Esophagus muscularis mucosa (tissue), 3 donors: Measurements from ENCODE around the gene IFNGR1.
"Not testable (repeated sequence)": the region's sequence is repeated elsewhere in the genome, so short reads cannot be mapped to it uniquely, and the experiment has no call there.

ENCODE experiments used
- EP300 ChIP-seq: sonication (generic); formaldehyde crosslinking; IDR thresholded peaks from one replicate; pipeline ENCODE4 v1.6.1; 2017; ENCODE audit warnings: antibody characterized with exemption
- TF ChIP-seq, protein P1 (sequence below), 3 experiments: fragments of 200-600 bp in 2 of 3; fragments of 450-650 bp in 1 of 3; sonication (generic) in 2 of 3; IDR thresholded peaks; one replicate each; pipeline ENCODE4 v1.5.1; 2017 to 2019; ENCODE audit warnings: antibody characterized with exemption in 3 of 3, mild to moderate bottlenecking in 2 of 3, moderate library complexity in 1 of 3

DNA sequence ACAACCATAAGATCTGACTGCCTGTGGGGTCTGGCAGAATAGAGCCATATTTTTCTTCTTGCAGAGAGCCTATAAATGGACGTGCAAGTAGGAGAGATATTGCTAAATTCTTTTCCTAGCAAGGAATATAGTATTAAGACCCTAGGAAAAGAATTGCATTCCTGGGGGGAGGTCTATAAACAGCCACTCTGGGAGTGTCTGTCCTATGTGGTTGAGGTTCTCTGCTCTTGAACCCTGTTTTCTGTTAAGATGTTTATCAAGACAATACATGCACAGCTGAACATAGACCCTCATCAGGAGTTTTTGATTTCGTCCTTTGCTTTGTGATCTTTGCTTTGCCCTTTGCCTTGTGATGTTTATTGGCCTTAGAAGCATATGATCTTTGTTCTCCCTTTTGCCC lies 35.2 kb upstream of the IFNGR1 start:
- not testable (repeated sequence) for TF ChIP-seq EP300
- TF ChIP-seq, protein P1, sequence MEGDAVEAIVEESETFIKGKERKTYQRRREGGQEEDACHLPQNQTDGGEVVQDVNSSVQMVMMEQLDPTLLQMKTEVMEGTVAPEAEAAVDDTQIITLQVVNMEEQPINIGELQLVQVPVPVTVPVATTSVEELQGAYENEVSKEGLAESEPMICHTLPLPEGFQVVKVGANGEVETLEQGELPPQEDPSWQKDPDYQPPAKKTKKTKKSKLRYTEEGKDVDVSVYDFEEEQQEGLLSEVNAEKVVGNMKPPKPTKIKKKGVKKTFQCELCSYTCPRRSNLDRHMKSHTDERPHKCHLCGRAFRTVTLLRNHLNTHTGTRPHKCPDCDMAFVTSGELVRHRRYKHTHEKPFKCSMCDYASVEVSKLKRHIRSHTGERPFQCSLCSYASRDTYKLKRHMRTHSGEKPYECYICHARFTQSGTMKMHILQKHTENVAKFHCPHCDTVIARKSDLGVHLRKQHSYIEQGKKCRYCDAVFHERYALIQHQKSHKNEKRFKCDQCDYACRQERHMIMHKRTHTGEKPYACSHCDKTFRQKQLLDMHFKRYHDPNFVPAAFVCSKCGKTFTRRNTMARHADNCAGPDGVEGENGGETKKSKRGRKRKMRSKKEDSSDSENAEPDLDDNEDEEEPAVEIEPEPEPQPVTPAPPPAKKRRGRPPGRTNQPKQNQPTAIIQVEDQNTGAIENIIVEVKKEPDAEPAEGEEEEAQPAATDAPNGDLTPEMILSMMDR (IDR thresholded peaks at IDR 0.05): not testable (repeated sequence)
